Measurements from ENCODE around the gene PTPRD. TPM values are rescaled to one million over a fixed set of nuclear protein-coding genes. Genes with fewer than 3 reads are reported as not detected.

The PTPRD gene
- total RNA-seq, 1 experiment from 2014 or later = not detected

- TF ChIP-seq SIN3A (IDR thresholded peaks at IDR 0.05; ENCODE audit: borderline replicate concordance, insufficient read depth, low read depth, low read length) = no peak
- no peak for TF ChIP-seq POLR2AphosphoS5 (IDR thresholded peaks at IDR 0.05; ENCODE audit: low read depth, low read length)
- no peak for TF ChIP-seq TCF7L2 (IDR thresholded peaks at IDR 0.05; ENCODE audit: low read depth, low read length)
- no peak for TF ChIP-seq REST (IDR thresholded peaks at IDR 0.05; ENCODE audit: insufficient read depth in 1 of 2, low read depth in 2 of 2, low read length in 1 of 2)
- TF ChIP-seq, protein P1, sequence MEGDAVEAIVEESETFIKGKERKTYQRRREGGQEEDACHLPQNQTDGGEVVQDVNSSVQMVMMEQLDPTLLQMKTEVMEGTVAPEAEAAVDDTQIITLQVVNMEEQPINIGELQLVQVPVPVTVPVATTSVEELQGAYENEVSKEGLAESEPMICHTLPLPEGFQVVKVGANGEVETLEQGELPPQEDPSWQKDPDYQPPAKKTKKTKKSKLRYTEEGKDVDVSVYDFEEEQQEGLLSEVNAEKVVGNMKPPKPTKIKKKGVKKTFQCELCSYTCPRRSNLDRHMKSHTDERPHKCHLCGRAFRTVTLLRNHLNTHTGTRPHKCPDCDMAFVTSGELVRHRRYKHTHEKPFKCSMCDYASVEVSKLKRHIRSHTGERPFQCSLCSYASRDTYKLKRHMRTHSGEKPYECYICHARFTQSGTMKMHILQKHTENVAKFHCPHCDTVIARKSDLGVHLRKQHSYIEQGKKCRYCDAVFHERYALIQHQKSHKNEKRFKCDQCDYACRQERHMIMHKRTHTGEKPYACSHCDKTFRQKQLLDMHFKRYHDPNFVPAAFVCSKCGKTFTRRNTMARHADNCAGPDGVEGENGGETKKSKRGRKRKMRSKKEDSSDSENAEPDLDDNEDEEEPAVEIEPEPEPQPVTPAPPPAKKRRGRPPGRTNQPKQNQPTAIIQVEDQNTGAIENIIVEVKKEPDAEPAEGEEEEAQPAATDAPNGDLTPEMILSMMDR (IDR thresholded peaks at IDR 0.05) = no peak
- no peaks in the 10 kb centered on the region for H3K9me3 ChIP-seq (ENCODE audit: control insufficient read depth, insufficient read depth, low read depth, low read length)
- H3K27me3 ChIP-seq (ENCODE audit: control insufficient read depth, insufficient read depth, low read length) = no peaks in the 10 kb centered on the region
- no peaks in the 10 kb centered on the region for H3K4me1 ChIP-seq (ENCODE audit: control insufficient read depth, insufficient read depth, low read length)
- POLR2A ChIA-PET = no interaction called here
- no TSS peak for BruUV-seq (replicated peaks)
- in situ Hi-C loops (cut with HindIII; ENCODE audit: low pct_unique_long_range_greater_than_20kb, low sequenced_read_pairs) = no loop called here
- ATAC-seq (no peak), DNase-seq (ENCODE audit: low read depth, low spot score) (no peak)
- intact Hi-C loops (cut with micrococcal nuclease; ENCODE audit: unreplicated experiment) = no loop called here
- no peak overlapping the region for H3K4me3 ChIP-seq (ENCODE audit: low read depth in 2 of 2, low read length in 2 of 2)
- no peak overlapping the region for H3K27ac ChIP-seq (ENCODE audit: low read length)
- CTCF ChIA-PET = no interaction called here
- no peaks in the 10 kb centered on the region for H3K36me3 ChIP-seq (ENCODE audit: control insufficient read depth, insufficient read depth, low read length)
Observed at GRCh38 chr9:9536523-9536922, 1076.3 kb downstream of the PTPRD start.

GRCh38 chr9:9523476-9524139 is 1089.2 kb downstream of the PTPRD start:
- no peak for DNase-seq (ENCODE audit: low read depth, low spot score)
- no peaks in the 10 kb centered on the region for H3K4me1 ChIP-seq (ENCODE audit: control insufficient read depth, insufficient read depth, low read length)
- no peak overlapping the region for H3K4me3 ChIP-seq (ENCODE audit: low read depth in 2 of 2, low read length in 2 of 2)
- ChIA-PET POLR2A (interaction anchor here (0.6 kb wide), 1 partner anchor 848 kb away, joined by 7 read pairs; no protein-coding TSS in a partner anchor), CTCF (no interaction called here)
- no peaks in the 10 kb centered on the region for H3K9me3 ChIP-seq (ENCODE audit: control insufficient read depth, insufficient read depth, low read depth, low read length)
- intact Hi-C loops (cut with micrococcal nuclease; ENCODE audit: unreplicated experiment) (no loop called here), in situ Hi-C loops (cut with HindIII; ENCODE audit: low pct_unique_long_range_greater_than_20kb, low sequenced_read_pairs) (no loop called here)
- no peaks in the 10 kb centered on the region for H3K27me3 ChIP-seq (ENCODE audit: control insufficient read depth, insufficient read depth, low read length)
- no peaks in the 10 kb centered on the region for H3K36me3 ChIP-seq (ENCODE audit: control insufficient read depth, insufficient read depth, low read length)
- H3K27ac ChIP-seq (ENCODE audit: low read length) = no peak overlapping the region
- BruUV-seq (replicated peaks) = no TSS peak
- TF ChIP-seq POLR2AphosphoS5 (IDR thresholded peaks at IDR 0.05; ENCODE audit: low read depth, low read length) (no peak), SIN3A (IDR thresholded peaks at IDR 0.05; ENCODE audit: borderline replicate concordance, insufficient read depth, low read depth, low read length) (no peak), REST (IDR thresholded peaks at IDR 0.05; ENCODE audit: insufficient read depth in 1 of 2, low read depth in 2 of 2, low read length in 1 of 2) (no peak), TCF7L2 (IDR thresholded peaks at IDR 0.05; ENCODE audit: low read depth, low read length) (no peak)
- TF ChIP-seq, protein P1 (IDR thresholded peaks at IDR 0.05) = no peak
- no peak for ATAC-seq
